ENCODE data around the gene PLPP6. TPM values are rescaled to one million over a fixed set of nuclear protein-coding genes. Genes with fewer than 3 reads are reported as not detected.

PLPP6 gene
- total RNA-seq, 4 donors from 2014 or later = 8.4 to 15.1 (median 12.8) TPM

GRCh38 chr9:4677392-4677791 is 15.3 kb downstream of the PLPP6 start:
- DNase-seq (ENCODE audit: low spot score in 2 of 2) = no peak
- TF ChIP-seq EP300 (IDR thresholded peaks at IDR 0.05) (no peak), POLR2AphosphoS5 (IDR thresholded peaks at IDR 0.05) (no peak), POLR2A (IDR thresholded peaks at IDR 0.05) (no peak)
- TF ChIP-seq, protein P1, sequence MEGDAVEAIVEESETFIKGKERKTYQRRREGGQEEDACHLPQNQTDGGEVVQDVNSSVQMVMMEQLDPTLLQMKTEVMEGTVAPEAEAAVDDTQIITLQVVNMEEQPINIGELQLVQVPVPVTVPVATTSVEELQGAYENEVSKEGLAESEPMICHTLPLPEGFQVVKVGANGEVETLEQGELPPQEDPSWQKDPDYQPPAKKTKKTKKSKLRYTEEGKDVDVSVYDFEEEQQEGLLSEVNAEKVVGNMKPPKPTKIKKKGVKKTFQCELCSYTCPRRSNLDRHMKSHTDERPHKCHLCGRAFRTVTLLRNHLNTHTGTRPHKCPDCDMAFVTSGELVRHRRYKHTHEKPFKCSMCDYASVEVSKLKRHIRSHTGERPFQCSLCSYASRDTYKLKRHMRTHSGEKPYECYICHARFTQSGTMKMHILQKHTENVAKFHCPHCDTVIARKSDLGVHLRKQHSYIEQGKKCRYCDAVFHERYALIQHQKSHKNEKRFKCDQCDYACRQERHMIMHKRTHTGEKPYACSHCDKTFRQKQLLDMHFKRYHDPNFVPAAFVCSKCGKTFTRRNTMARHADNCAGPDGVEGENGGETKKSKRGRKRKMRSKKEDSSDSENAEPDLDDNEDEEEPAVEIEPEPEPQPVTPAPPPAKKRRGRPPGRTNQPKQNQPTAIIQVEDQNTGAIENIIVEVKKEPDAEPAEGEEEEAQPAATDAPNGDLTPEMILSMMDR (IDR thresholded peaks at IDR 0.05) = no peak
- Histone ChIP-seq H3K9me3 (no peaks in the 10 kb centered on the region), H3K27ac (no peak overlapping the region), H3K4me1 (peaks cover 29% of the 10 kb centered on the region), H3K27me3 (no peaks in the 10 kb centered on the region), H3K4me3 (no peak overlapping the region), H3K36me3 (no peaks in the 10 kb centered on the region)
- WGBS = 93% methylated on average over 3 of the region's 3 CpGs

- DNase-seq (ENCODE audit: low spot score in 2 of 2) = no peak
- Histone ChIP-seq H3K36me3 (no peaks in the 10 kb centered on the region), H3K4me1 (peaks cover 32% of the 10 kb centered on the region), H3K27me3 (no peaks in the 10 kb centered on the region), H3K4me3 (peak overlapping the region; percentile 92), H3K27ac (peak overlapping the region; percentile 97), H3K9me3 (no peaks in the 10 kb centered on the region)
- TF ChIP-seq POLR2AphosphoS5 (IDR thresholded peaks at IDR 0.05) (no peak), POLR2A (IDR thresholded peaks at IDR 0.05) (no peak), EP300 (IDR thresholded peaks at IDR 0.05) (no peak)
- TF ChIP-seq, protein P1 (IDR thresholded peaks at IDR 0.05) = no peak
- WGBS = under 1% methylated on average over 16 of the region's 16 CpGs
Measured at GRCh38 chr9:4678679-4679267, 16.7 kb downstream of the PLPP6 start.

DNA sequence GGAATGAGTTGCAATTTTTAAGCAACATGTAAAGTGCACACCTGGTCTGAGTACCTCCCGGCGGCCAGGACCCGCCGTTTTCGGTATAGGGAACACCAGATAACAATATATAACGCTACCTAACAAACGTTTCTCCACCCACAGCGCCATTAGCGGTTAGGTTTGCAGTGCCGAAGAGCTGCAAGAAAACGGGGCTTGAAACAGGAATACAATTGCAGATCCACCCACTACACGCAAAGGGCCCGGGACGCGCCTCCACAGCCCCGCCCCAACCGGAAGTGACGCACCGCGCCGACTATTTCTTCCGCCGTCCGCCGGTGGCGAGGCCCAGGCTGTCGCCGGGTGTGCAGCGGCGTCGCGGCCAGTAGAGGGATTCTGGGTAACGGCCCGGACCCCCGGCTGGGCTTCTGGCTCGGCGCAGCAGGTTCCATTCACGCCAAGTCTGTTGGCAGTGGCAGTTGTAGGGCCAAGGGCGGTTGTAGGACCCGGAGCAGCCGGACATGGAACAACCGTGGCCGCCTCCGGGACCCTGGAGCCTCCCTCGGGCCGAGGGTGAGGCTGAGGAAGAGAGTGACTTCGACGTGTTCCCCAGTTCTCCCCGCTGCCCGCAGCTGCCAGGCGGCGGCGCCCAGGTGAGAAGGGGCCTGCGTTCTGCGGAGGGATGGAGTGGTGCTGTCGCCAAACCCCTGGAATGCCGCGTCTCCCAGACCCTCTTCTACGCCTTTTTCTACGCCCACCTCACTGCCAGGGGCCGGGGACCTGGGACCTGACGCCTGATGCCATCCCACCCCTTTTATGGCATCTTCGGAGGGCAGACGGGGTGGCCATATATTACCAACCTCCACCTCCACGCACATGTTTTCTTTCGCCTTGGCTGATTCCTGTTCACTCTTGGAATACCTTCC is 17.4 kb downstream of the PLPP6 start, which contains the start of gene CDC37L1:
TSS of gene CDC37L1 (plus strand) at position 302 of the 905 bp plus-strand sequence. CDS start at position 501, 199 bp downstream.
- Histone ChIP-seq H3K4me3 (peak within 1 kb of the TSS; percentile 92), H3K27me3 (no peaks in the 10 kb centered on the region), H3K9me3 (no peaks in the 10 kb centered on the region), H3K4me1 (peaks cover 32% of the 10 kb centered on the region), H3K36me3 (no peaks in the 10 kb centered on the region), H3K27ac (peak within 1 kb of the TSS; percentile 97)
- TF ChIP-seq POLR2AphosphoS5 (IDR thresholded peaks at IDR 0.05) (peak; percentile 73 to 96 (median 86)), EP300 (IDR thresholded peaks at IDR 0.05) (no peak), POLR2A (IDR thresholded peaks at IDR 0.05) (peak; percentile 83 to 94)
- TF ChIP-seq, protein P1 (IDR thresholded peaks at IDR 0.05) = peak; percentile 72 to 86
- peak; percentile 98 to 99 for DNase-seq (ENCODE audit: low spot score in 2 of 2)
- under 1% methylated on average over 20 of the region's 66 CpGs for WGBS

DNA sequence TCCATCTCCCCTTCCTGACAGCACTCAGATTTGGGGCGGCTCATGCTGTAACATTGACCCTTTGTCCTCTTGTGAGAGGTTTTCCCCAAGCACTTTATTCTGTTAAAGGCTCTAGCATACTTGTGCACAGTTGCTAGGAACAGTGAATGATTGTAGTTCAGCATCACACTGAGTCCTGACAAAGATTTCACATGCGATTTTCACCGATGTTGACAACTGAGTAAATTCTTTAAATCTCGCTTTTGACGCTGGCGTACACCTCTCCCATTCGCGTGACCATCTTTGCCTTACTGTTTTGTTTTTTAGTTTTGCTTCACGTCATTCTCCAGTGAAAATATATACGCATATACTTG is 18.1 kb downstream of the PLPP6 start:
- peaks cover 29% of the 10 kb centered on the region for H3K4me1 ChIP-seq
- H3K4me3 ChIP-seq = peak overlapping the region; percentile 92
- peaks cover 3% of the 10 kb centered on the region for H3K36me3 ChIP-seq
- H3K27ac ChIP-seq = peak overlapping the region; percentile 97
- 1% methylated on average over 10 of the region's 10 CpGs for WGBS
- H3K9me3 ChIP-seq = no peaks in the 10 kb centered on the region
- no peak for DNase-seq (ENCODE audit: low spot score in 2 of 2)
- TF ChIP-seq, protein P1 (IDR thresholded peaks at IDR 0.05) = no peak
- no peak for TF ChIP-seq POLR2A (IDR thresholded peaks at IDR 0.05)
- no peak for TF ChIP-seq POLR2AphosphoS5 (IDR thresholded peaks at IDR 0.05)
- TF ChIP-seq EP300 (IDR thresholded peaks at IDR 0.05) = no peak
- H3K27me3 ChIP-seq = no peaks in the 10 kb centered on the region

GRCh38 chr9:4680750-4681149 is 18.7 kb downstream of the PLPP6 start:
- Histone ChIP-seq H3K27ac (peak overlapping the region; percentile 97), H3K27me3 (no peaks in the 10 kb centered on the region), H3K36me3 (peaks cover 3% of the 10 kb centered on the region), H3K9me3 (no peaks in the 10 kb centered on the region), H3K4me3 (peak overlapping the region; percentile 92), H3K4me1 (peaks cover 27% of the 10 kb centered on the region)
- TF ChIP-seq EP300 (IDR thresholded peaks at IDR 0.05) = no peak
- TF ChIP-seq, protein P1 (IDR thresholded peaks at IDR 0.05) = no peak
- no peak for TF ChIP-seq POLR2AphosphoS5 (IDR thresholded peaks at IDR 0.05)
- no peak for TF ChIP-seq POLR2A (IDR thresholded peaks at IDR 0.05)
- DNase-seq (ENCODE audit: low spot score in 2 of 2) = no peak
- WGBS = 35% methylated on average over 2 of the region's 2 CpGs

Data from suprapubic skin (tissue), 4 donors.